SIG-M5 treated with dmso at 0.1 percent for 504 hours (cell line): ENCODE results near the gene POSTN.

Source experiments
- DNase-seq: peaks from one replicate; lab custom pipeline; 2025; ENCODE audit not compliant: unreplicated experiment; lab: John Stamatoyannopoulos, UW

POSTN gene

GRCh38 chr13:37526710-37527473 lies 71.7 kb downstream of the POSTN start:
- no peak for DNase-seq

GRCh38 chr13:37515226-37515625 lies 83.3 kb downstream of the POSTN start:
- no peak for DNase-seq
